Upper lobe of left lung (tissue), 6 donors: ENCODE measurements around the gene DGKG. TPM values are rescaled to one million over a fixed set of nuclear protein-coding genes. Genes with fewer than 3 reads are reported as not detected.

ENCODE experiments used
- ATAC-seq, 2 donors: fragments of 200-7000 bp; cut with Tn5 transposase; one replicate each; pipeline ENCODE4 v1.9.1; 2022; ENCODE audit warnings: mild to moderate bottlenecking in 2 of 2, moderate library complexity in 2 of 2; ENCODE audit not compliant: low FRiP score in 2 of 2
- DNase-seq, 2 donors: peaks; one replicate each; pipeline ENCODE4 v3.0.0-alpha.2; 2019 to 2020
- H3K27ac ChIP-seq, 4 donors: fragments of 200-600 bp; sonication (generic); one replicate each; pipeline ENCODE4 v1.5.1; 2016 to 2019
- H3K27me3 ChIP-seq, 4 donors: fragments of 200-600 bp; sonication (generic); one replicate each; pipeline ENCODE4 v1.5.1; 2017 to 2019
- H3K36me3 ChIP-seq, 4 donors: fragments of 200-600 bp; sonication (generic); one replicate each; pipeline ENCODE4 v1.5.1; 2016 to 2019
- H3K4me1 ChIP-seq, 4 donors: fragments of 200-600 bp; sonication (generic); one replicate each; pipeline ENCODE4 v1.5.1; 2018 to 2019
- H3K4me3 ChIP-seq, 4 donors: fragments of 200-600 bp; sonication (generic); one replicate each; pipeline ENCODE4 v1.5.1; 2017 to 2019; ENCODE audit warnings: mild to moderate bottlenecking in 2 of 4, moderate library complexity in 1 of 4
- H3K9me3 ChIP-seq, 4 donors: fragments of 200-600 bp; sonication (generic); one replicate each; pipeline ENCODE4 v1.5.1; 2018 to 2019
- EP300 ChIP-seq, 4 donors: sonication (generic); formaldehyde crosslinking; IDR thresholded peaks; one replicate each; pipeline ENCODE4 v1.5.1; 2017; ENCODE audit warnings: antibody characterized with exemption in 4 of 4, control low read depth in 2 of 4
- POLR2A ChIP-seq, 4 donors: fragments of 450-650 bp; IDR thresholded peaks; one replicate each; pipeline ENCODE4 v1.5.1; 2016 to 2017; ENCODE audit warnings: antibody characterized with exemption in 4 of 4, mild to moderate bottlenecking in 2 of 4
- POLR2AphosphoS5 ChIP-seq, 2 donors: sonication (generic); formaldehyde crosslinking; IDR thresholded peaks; one replicate each; pipeline ENCODE4 v1.5.1; 2017; ENCODE audit warnings: antibody characterized with exemption in 2 of 2
- WGBS, 2 donors: methylation state at CpG; one replicate each; pipeline ENCODE4 v1.1.5; 2017 to 2018; 5-methylcytosine and 5-hydroxymethylcytosine counted together
- total RNA-seq, 6 donors: library from RNA; depleted of rRNA in 4 of 6; stranded (reverse); fragments of >200 nt in 4 of 6; gene quantifications; one replicate each; pipeline versions ENCODE4 v1.1.0 to v1.2.1, GENCODE V29; 2016 to 2021
- TF ChIP-seq, protein P1 (sequence below), 6 experiments: fragments of 450-650 bp in 4 of 6; fragments of 200-600 bp in 2 of 6; sonication (generic) in 2 of 6; IDR thresholded peaks; one replicate each; pipeline ENCODE4 v1.5.1; 2016 to 2019; ENCODE audit warnings: antibody characterized with exemption in 6 of 6
- donor health status: DM: no; HTN: no; CAD: no; lungs with moderate emphysema.
- donor health status: DM: no; HTN: yes; CAD: no; lungs with severe emphysema.

DGKG gene
- total RNA-seq, 6 donors from 2014 or later: 4.4 to 32.5 (median 6.5) TPM

- Histone ChIP-seq H3K4me1 (no peaks in the 10 kb centered on the region), H3K27ac (no peak overlapping the region), H3K36me3 (no peaks in the 10 kb centered on the region), H3K4me3 (no peak overlapping the region), H3K9me3 (no peaks in the 10 kb centered on the region), H3K27me3 (no peaks in the 10 kb centered on the region)
- WGBS, 2 donors: 59 to 74% methylated on average over 4 of the region's 4 CpGs
- DNase-seq: no peak
- no peak for TF ChIP-seq EP300 (IDR thresholded peaks at IDR 0.05)
- TF ChIP-seq, protein P1, sequence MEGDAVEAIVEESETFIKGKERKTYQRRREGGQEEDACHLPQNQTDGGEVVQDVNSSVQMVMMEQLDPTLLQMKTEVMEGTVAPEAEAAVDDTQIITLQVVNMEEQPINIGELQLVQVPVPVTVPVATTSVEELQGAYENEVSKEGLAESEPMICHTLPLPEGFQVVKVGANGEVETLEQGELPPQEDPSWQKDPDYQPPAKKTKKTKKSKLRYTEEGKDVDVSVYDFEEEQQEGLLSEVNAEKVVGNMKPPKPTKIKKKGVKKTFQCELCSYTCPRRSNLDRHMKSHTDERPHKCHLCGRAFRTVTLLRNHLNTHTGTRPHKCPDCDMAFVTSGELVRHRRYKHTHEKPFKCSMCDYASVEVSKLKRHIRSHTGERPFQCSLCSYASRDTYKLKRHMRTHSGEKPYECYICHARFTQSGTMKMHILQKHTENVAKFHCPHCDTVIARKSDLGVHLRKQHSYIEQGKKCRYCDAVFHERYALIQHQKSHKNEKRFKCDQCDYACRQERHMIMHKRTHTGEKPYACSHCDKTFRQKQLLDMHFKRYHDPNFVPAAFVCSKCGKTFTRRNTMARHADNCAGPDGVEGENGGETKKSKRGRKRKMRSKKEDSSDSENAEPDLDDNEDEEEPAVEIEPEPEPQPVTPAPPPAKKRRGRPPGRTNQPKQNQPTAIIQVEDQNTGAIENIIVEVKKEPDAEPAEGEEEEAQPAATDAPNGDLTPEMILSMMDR (IDR thresholded peaks at IDR 0.05): no peak
- TF ChIP-seq POLR2AphosphoS5 (IDR thresholded peaks at IDR 0.05): no peak
- TF ChIP-seq POLR2A (IDR thresholded peaks at IDR 0.05): no peak
- no peak for ATAC-seq
Measured at GRCh38 chr3:186339180-186339918, 22.7 kb downstream of the DGKG start.

- TF ChIP-seq POLR2AphosphoS5 (IDR thresholded peaks at IDR 0.05): no peak
- TF ChIP-seq EP300 (IDR thresholded peaks at IDR 0.05): no peak
- no peak for TF ChIP-seq POLR2A (IDR thresholded peaks at IDR 0.05)
- TF ChIP-seq, protein P1 (IDR thresholded peaks at IDR 0.05): no peak
- Histone ChIP-seq H3K27ac (no peak overlapping the region), H3K36me3 (no peaks in the 10 kb centered on the region), H3K4me3 (no peak overlapping the region), H3K9me3 (no peaks in the 10 kb centered on the region), H3K27me3 (no peaks in the 10 kb centered on the region), H3K4me1 (no peaks in the 10 kb centered on the region)
- no peak for DNase-seq
- ATAC-seq: no peak
Measured at GRCh38 chr3:186333256-186333655, 28.8 kb downstream of the DGKG start.

DNA sequence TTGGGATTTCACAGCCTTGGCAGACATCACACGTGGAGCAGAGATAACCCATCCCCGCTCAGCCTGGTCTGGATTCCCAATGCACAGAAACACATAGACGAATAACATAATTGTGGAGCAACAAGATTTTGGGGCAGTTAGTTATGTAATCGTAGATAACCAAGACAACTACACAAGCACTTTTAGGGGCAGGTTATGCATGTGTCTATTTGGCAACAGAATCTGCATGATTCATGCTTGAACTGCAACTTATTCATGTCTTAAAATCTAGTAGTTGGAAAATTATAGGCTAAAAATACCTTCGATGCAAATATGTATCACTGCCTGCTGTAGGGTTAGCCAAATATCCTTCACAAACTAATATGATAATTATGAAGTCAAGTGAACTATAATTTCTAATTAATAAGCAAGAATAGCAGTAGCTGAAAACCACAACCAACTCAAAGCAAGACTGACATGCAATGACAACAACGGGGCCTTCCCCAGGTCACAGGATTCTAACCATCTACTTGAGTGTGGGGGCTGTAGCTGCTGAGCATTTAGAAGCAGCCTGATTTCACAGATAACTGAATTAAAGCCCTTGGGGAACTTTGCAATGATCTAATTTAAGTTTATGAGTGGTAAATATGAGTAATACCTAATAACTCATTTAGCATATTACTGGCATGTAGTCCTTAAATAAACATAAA is 31.1 kb downstream of the DGKG start:
- DNase-seq: no peak
- Histone ChIP-seq H3K27me3 (no peaks in the 10 kb centered on the region), H3K9me3 (no peaks in the 10 kb centered on the region), H3K36me3 (no peaks in the 10 kb centered on the region), H3K4me1 (no peaks in the 10 kb centered on the region), H3K27ac (no peak overlapping the region), H3K4me3 (no peak overlapping the region)
- ATAC-seq: no peak
- TF ChIP-seq POLR2A (IDR thresholded peaks at IDR 0.05): no peak
- no peak for TF ChIP-seq POLR2AphosphoS5 (IDR thresholded peaks at IDR 0.05)
- TF ChIP-seq, protein P1 (IDR thresholded peaks at IDR 0.05): no peak
- TF ChIP-seq EP300 (IDR thresholded peaks at IDR 0.05): no peak
- 73 to 74% methylated on average over 6 of the region's 6 CpGs for WGBS, 2 donors

DNA sequence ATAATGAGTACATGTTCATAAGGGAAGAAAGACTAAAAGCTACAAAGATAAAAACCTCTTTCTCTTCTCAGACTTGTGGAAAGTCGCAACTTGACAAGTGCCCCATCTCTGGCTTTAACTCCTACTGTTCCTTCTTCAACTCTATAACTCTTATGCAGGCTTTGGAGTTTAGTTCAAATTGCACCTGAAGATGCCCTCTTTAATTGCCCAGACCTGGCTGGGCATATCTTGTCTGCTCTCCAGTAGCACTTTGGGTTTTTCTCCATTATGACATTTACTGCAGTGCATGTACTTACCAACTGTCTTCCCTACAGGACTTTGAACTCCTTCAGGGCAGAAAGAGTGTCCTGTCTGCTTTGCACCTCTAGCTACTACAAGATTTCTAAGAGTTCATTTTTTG is 32.4 kb downstream of the DGKG start:
- DNase-seq (no peak), ATAC-seq (no peak)
- H3K27ac ChIP-seq: no peak overlapping the region
- H3K9me3 ChIP-seq: no peaks in the 10 kb centered on the region
- H3K4me1 ChIP-seq: no peaks in the 10 kb centered on the region
- no peaks in the 10 kb centered on the region for H3K36me3 ChIP-seq
- H3K4me3 ChIP-seq: no peak overlapping the region
- TF ChIP-seq EP300 (IDR thresholded peaks at IDR 0.05) (no peak), POLR2AphosphoS5 (IDR thresholded peaks at IDR 0.05) (no peak), POLR2A (IDR thresholded peaks at IDR 0.05) (no peak)
- TF ChIP-seq, protein P1 (IDR thresholded peaks at IDR 0.05): no peak
- 82 to 86% methylated on average over 1 of the region's 1 CpG for WGBS, 2 donors
- no peaks in the 10 kb centered on the region for H3K27me3 ChIP-seq
